ENCODE data around the gene TMEM182.

Gene TMEM182, protein sequence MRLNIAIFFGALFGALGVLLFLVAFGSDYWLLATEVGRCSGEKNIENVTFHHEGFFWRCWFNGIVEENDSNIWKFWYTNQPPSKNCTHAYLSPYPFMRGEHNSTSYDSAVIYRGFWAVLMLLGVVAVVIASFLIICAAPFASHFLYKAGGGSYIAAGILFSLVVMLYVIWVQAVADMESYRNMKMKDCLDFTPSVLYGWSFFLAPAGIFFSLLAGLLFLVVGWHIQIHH

GRCh38 chr2:102761763-102762162, at the start of gene TMEM182:
TSS of gene TMEM182 (plus strand) at chr2:102762031. CDS start at chr2:102762218, 187 bp downstream.
- no peak for DNase-seq

- DNase-seq: no peak
Observed at GRCh38 chr2:102717308-102718018, 44.4 kb upstream of the TMEM182 start.

- no peak for DNase-seq
Observed at GRCh38 chr2:102718387-102719316, 43.2 kb upstream of the TMEM182 start.

- no peak for DNase-seq
Observed at GRCh38 chr2:102724016-102724490, 37.8 kb upstream of the TMEM182 start.

DNA sequence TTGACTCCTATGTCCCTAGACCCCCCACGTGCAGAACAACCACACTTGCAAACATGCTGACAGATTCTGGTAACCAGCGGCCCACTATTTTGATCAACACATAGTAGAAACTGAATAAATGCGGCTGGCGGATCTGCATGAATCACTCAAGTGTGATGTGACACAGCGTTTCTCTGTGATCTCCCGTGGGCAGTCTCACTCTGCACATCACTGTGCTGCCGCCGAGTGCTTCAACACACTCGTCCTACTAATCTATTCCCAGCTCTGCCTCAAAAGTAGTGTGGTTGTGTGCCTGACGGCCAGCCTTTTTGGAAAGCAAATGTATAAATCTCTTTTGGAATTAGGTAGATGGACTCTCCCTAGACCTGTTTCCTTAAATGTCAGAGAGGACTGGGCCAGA, 37.3 kb upstream of the TMEM182 start:
- no peak for DNase-seq

DNA sequence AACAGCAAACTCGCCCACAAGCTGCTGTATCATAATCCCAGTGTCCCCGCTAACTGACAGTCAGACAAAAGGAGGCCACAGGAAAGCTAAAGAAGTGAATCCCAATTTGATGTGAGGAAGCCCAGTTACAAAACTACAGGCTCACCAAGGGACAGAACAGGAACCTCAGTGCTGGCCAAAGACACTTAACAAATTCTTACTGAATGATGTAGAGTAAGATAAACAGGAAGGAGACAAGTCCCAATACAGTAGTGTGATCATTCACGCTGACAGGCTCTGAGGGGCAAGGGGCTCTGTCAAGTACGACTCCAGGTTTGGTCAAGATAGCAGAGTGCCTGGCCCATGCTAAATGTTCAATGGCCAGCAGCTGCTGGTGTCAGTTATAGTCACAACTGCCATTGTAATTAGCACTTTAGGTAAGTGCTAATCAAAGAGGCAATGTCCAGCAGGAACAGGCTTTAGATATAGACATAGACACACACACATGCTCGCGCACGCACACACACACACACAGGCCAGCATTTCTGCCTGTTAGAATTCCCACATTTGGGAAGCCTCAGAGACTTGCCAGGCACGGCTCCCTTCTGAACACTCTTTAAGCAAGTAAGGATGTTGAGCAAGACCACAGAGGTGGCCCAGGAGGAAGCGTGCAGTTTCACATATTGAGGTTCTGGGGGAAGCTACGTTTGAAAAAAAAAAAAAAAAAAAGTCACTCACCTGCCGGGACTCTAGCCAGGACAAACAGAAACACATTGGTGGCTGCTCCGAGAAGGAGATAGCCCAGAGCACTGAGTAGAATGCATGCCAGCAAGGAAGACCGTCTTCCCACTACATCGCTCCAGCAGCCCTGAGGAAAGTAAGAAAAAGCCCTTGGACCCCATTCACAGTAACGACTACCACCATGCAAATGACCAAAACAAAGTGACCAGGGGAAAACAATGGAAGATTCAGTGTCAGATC, 35.4 kb upstream of the TMEM182 start:
- DNase-seq: no peak

DNA sequence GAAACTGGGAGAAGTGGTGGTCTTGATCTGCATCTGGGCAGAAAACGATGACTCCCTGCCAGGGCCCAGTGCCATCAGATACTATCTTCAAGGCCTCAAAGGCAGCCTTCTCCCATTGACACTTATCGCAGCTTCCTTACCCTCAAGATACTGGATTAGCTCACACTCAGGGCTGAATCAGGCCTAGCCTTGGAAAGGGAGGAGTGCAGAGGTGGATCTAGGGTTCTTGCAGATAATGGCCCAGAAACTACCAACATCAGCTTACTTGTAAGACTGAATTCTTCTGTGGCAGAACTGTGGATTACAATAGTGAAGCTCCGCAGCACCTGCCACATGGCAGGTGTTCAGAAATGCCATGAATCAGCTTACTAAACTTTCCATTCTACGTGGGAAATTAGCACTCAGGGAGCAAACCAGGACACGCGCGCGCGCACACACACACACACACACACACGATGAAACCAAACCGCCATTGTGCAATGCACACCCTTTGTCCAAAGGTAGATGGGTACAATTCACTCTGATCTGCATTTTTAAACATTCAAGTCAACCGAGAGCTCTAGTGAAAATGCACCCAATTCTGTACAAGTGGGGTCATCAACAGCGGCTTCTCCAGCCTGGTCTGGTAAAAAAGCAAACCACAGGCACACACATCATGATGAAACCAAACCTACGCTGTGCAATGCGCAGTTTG, 26.3 kb upstream of the TMEM182 start:
- peak; percentile 4 for DNase-seq

DNA sequence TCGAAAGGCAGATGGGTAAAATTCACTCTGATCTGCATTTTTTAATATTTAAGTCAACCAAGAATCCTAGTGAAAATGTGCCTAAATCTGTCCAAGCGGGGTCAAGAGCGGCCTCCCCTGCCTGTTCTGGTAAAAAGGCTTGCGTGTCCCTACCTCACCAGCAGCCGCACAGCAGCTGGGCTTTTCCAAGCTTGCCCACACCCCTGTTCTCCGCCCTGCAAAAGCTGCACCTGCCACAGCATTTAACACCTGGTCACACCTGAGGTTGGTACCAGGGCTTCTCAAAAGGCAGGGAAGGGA, 25.8 kb upstream of the TMEM182 start:
- no peak for DNase-seq

DNA sequence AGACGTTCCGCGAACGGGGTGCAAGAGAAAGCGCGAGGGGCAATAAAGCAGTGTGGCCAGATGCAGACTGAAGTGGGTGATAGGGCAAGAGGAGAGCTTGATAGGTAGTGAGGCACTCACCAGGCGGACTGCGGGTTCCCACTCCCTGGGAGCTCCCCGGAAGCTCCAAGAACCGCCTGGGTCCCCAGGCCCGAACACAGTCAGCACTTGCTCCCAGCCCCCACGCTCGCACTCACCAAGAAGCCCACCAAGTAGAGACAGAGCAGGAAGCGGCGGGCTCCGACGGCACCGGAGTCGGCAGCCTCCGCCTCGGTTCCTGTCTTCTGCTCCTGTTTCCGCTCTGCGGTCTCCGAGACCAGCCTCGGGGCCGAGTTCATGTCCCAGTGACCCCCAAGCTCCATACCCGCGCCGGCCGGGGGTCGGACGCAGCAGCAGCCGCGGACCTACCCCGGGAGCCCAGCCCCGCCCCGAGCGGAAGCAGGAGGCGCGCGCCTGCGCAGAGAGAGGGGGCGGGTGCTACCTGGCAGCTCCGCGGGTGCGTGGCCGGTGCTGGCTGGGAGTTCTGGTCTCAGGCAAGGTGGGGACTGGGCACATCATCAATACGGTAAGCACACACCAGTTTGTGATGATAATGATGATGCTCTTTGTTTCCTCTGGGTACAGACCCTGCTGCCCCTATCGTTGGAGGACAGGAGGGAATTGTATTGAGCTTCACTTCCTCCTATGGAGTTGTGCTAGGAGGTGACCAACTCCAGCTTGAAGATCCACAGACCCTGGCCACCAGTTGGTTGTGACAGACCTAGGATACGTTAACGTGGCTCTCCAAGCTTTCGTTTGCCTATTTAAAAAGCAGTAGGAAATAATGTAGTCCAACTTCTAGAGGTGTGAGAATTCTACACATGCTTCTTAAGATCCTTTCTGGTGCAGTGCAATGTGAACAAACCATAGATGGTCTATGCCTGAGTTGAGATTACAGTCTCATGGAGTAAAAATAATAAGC, 25.1 kb upstream of the TMEM182 start:
- peak; percentile 39 for DNase-seq

- no peak for DNase-seq
Observed at GRCh38 chr2:102737431-102737830, 24.4 kb upstream of the TMEM182 start.

DNA sequence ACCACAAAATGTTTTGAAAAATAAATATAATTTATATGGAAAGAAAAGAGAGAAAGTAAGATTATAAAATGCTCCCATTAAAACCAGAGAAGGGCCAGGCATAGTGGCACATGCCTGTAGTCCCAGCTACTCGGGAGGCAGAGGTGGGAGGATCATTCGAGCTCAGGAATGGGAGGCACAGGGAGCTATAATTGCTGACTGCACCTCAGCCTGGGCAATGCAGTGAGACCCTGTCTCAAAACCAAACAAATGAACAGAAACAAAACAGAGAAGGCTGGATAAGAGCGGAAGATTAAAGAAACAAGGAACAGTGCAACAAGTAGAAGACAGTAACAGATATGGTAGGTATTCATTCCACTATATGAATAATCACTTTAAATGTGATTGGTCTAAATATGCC, 18.6 kb upstream of the TMEM182 start:
- DNase-seq: no peak

DNA sequence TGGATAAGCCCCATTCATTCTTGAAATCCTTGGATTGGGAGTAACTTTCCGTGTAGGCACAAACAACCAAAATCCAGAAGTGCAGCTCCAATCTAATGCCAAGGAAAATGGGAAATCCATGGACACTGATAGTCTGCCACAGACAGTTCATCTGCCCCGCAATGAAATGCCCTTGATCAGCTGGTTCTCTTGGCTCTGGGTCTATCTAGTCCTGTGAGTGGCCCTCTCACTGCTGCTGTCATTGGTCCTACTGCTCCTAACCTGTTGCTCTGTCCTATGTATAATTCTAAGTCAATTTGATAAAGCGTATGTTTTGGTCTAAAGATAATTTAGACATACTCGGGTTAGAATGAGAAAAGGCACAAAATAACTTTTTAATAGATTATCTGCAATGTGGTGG, 13.7 kb upstream of the TMEM182 start:
- DNase-seq: no peak

DNA sequence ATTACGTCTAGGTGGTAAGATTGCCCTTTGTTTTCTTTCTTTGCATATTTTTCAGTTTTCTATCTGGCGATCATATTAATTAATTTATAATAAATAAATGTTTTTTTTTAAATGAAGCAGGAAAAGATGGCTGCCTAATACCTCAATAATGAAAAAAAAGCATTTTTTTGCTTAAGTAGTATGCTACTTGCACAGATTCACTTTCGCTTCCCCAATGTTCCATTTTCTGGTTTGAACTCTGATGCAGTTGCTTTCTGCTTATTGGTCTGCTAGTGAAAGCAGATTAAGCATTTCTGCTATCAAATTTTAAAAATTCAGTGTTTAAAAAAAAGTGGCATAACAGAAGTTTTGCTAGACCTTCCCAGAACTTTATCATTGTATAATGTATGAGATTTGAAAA, 11.9 kb upstream of the TMEM182 start:
- no peak for DNase-seq

- DNase-seq: peak; percentile 7
Observed at GRCh38 chr2:102753563-102754159, 8.2 kb upstream of the TMEM182 start.

- no peak for DNase-seq
Observed at GRCh38 chr2:102754456-102755145, 7.2 kb upstream of the TMEM182 start.

DNA sequence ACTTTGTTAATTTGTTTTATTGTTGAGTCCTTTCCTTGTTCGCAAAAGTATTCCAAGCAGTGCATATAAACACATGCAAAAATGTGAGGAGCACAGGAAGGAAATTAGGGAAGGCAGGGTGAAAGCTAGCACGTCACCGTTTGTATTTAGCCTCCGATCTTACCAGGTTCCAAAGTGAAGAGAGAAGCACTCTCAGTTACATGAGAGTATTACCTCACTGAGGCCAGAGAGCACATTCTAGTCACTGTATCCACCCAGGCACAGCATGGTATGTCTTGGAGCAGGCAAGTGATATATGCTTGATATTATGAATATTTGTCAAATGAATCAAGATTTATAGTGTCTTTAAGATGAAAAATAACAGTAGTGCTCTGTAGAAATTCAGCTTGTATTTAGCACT, 6.5 kb upstream of the TMEM182 start:
- no peak for DNase-seq

DNA sequence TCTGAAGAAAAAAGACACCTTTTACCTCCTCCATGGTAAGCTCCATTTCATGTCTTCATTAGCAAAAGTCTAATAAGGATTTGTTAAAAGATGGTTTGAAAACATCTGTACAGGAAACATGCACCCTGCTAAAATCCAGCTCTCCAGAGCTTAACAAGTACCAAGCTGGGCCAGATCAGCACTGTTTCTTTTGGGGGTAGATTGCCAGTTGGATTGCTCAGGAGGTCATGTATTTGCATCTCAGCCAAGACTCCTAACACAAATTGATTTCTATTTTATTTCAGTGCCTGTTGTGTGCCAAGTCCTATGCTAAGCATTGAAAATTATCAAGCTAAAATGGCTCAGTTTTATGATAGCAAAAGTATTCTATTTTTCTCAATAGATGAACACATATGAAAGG, 3.4 kb upstream of the TMEM182 start:
- no peak for DNase-seq

- DNase-seq: no peak
Observed at GRCh38 chr2:102764083-102764482, 2.3 kb downstream of the TMEM182 start.

DNA sequence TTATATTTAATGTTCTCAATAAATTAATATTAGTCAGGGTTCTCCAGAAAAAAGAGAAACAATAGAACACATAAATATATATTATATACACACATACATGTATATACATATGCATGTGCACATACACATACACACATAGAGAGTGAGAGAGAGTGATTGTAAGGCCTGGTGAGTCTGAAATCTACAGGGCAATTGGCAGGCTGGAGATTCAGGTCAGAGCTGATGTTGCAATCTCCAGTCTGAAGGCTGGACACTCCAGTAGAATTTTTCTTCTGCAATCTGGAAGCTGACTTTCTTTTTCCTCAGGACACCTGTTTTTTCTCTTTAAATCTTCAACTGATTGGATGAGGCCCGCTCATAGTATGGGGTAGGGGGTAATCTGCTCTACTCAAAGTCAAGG, 3.2 kb downstream of the TMEM182 start:
- no peak for DNase-seq

DNA sequence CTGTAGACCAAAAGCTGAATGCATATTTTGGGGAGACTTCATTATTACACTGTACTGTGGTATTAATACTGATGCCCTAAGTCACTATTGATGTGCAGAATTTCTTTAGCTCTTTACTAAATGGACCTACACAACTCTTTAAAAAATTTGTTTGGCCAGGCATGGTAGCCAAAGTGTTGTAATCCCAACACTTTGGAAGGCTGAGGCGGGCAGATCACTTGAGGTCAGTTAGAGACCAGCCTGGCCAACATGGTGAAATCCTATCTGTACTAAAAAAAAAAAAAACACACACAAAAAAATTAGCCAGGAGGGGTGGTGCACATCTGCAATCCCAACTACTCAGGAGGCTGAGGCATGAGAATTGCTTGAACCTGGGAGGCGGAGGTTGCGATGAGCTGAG, 6.4 kb downstream of the TMEM182 start:
- no peak for DNase-seq
